ENCODE results near the gene FBXO30. TPM values are rescaled to one million over a fixed set of nuclear protein-coding genes. Genes with fewer than 3 reads are reported as not detected.
A peak's percentile ranks its signal among the peaks of the same experiment; 100 is the strongest.

The FBXO30 gene
- polyA plus RNA-seq, 1 experiment, result 3.5 TPM

DNA sequence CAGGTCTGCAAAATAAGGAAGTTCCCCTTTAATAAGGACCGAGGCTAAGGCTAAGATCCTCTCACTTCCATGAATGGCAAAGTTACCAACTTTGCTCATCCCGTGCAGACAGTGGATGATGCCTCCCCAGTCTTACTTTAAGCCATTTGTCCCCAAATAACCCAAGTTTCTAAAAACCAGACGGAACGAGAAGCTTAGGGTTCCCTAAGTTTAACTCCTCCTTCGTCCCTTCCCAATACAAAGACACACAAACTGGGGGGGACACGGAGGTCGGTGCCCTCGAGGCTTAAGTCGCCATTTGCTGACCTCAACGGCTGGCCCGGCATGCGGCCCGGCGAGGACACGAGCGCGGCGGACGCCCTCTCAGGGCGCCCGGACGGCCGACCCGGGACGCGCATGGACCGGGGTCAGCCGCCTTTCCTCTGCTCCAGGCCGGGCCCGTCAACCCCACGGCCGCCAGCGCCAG is 527 bp downstream of the FBXO30 start:
- TF ChIP-seq, protein P1, sequence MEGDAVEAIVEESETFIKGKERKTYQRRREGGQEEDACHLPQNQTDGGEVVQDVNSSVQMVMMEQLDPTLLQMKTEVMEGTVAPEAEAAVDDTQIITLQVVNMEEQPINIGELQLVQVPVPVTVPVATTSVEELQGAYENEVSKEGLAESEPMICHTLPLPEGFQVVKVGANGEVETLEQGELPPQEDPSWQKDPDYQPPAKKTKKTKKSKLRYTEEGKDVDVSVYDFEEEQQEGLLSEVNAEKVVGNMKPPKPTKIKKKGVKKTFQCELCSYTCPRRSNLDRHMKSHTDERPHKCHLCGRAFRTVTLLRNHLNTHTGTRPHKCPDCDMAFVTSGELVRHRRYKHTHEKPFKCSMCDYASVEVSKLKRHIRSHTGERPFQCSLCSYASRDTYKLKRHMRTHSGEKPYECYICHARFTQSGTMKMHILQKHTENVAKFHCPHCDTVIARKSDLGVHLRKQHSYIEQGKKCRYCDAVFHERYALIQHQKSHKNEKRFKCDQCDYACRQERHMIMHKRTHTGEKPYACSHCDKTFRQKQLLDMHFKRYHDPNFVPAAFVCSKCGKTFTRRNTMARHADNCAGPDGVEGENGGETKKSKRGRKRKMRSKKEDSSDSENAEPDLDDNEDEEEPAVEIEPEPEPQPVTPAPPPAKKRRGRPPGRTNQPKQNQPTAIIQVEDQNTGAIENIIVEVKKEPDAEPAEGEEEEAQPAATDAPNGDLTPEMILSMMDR (IDR thresholded peaks at IDR 0.05; ENCODE audit: insufficient read depth, low read depth, low read length), result no peak
- POLR2A ChIA-PET, result no interaction called here
- CTCF ChIA-PET, result no interaction called here

DNA sequence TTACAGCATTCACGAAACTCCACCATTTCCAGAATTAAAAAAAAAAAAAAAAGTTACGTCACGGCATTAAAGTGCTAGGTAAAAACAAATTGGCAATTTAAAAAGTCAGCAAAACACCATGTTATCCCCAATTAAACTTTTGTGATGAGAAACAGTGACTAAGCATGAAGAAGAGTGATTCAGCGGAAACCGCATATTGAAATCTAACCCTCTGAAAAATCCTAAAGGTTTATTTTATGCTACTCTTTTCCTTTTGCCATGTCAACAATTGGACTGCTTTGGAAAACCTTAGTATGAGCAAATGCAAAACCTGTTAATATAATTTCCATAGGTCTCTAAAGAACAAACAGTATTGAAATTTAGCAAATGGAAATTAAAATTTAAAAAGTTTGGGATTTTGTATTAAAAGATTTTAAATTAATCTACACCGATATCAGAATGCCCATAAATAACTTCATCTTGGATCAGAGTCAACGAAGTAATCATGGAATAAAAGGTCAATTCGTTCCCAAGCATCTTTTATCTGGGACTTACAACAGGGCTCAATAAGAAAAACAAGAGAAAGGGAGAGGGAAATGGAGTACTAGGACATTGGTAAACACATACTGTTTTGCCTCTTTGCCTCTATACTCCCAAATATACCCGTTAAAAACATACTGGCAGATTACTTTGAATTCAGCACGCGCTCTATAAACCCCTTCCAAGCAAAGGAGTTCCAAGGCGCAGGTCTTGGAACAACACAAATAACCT is 1.1 kb downstream of the FBXO30 start:
- Histone ChIP-seq H3K27me3 (ENCODE audit: control insufficient read depth, insufficient read depth, low read length) (no peaks in the 10 kb centered on the region), H3K4me3 (ENCODE audit: low read depth, low read length) (peak overlapping the region; percentile 57), H3K36me3 (ENCODE audit: control insufficient read depth, insufficient read depth, low read length) (no peaks in the 10 kb centered on the region)
- TF ChIP-seq, protein P1 (IDR thresholded peaks at IDR 0.05; ENCODE audit: insufficient read depth, low read depth, low read length), result no peak
- CTCF ChIA-PET, result no interaction called here
- POLR2A ChIA-PET, result interaction anchor here (0.6 kb wide), 1 partner anchor 295 kb away, joined by 8 read pairs; no protein-coding TSS in a partner anchor
- DNase-seq (ENCODE audit: low read depth), result no peak

More for the DNA sequence above, 527 bp downstream of the FBXO30 start:
- DNase-seq (ENCODE audit: low read depth), result no peak
- Histone ChIP-seq H3K27me3 (ENCODE audit: control insufficient read depth, insufficient read depth, low read length) (no peaks in the 10 kb centered on the region), H3K36me3 (ENCODE audit: control insufficient read depth, insufficient read depth, low read length) (no peaks in the 10 kb centered on the region), H3K4me3 (ENCODE audit: low read depth, low read length) (peak overlapping the region; percentile 57)

DNA sequence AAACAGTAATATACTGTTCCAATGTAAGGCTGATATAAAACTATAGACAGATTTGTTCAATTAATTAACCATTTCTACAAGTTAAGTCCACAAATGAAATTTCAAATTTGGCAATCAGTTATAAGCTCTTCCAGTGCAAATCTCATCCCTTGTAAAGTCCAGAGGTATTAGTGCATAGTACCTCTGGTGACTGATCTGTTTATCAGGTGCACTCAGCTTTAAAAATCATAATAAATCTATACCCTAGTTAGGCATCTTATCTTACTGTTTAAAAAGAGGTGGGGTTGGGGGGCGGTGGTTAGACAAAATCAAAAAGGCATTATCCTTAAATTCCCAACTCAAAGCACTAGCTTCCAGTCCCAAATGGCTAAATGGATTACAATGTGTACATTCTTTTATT is 2.9 kb downstream of the FBXO30 start:
- Histone ChIP-seq H3K36me3 (ENCODE audit: control insufficient read depth, insufficient read depth, low read length) (no peaks in the 10 kb centered on the region), H3K27me3 (ENCODE audit: control insufficient read depth, insufficient read depth, low read length) (no peaks in the 10 kb centered on the region), H3K4me3 (ENCODE audit: low read depth, low read length) (no peak overlapping the region)
- CTCF ChIA-PET, result no interaction called here
- DNase-seq (ENCODE audit: low read depth), result no peak
- TF ChIP-seq, protein P1 (IDR thresholded peaks at IDR 0.05; ENCODE audit: insufficient read depth, low read depth, low read length), result no peak
- POLR2A ChIA-PET, result no interaction called here

GRCh38 chr6:145809785-145810184 is 4.8 kb downstream of the FBXO30 start:
- TF ChIP-seq, protein P1 (IDR thresholded peaks at IDR 0.05; ENCODE audit: insufficient read depth, low read depth, low read length), result no peak
- CTCF ChIA-PET, result no interaction called here
- DNase-seq (ENCODE audit: low read depth), result no peak
- POLR2A ChIA-PET, result no interaction called here
- Histone ChIP-seq H3K4me3 (ENCODE audit: low read depth, low read length) (no peak overlapping the region), H3K27me3 (ENCODE audit: control insufficient read depth, insufficient read depth, low read length) (no peaks in the 10 kb centered on the region), H3K36me3 (ENCODE audit: control insufficient read depth, insufficient read depth, low read length) (no peaks in the 10 kb centered on the region; the same call in 1 of the 2 replicates)

DNA sequence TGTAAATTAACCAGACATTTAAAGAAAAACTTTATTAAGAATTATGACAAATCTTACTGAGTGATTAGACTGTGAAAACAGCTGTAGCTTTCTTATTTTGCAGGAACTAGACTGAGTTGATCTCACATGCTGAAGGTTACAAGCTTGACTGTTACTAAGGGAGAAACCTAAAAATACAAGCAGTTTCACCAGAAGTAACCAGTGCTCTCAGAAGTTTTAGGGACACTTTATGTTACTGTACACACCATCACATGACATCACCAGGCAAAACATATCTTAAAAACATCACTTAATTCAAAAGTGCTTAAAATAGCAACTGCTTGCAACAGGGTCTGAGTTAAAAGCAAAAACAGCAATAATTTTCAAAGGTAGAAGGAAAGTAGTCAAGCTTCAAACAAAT is 5.4 kb downstream of the FBXO30 start:
- Histone ChIP-seq H3K36me3 (ENCODE audit: control insufficient read depth, insufficient read depth, low read length) (no peaks in the 10 kb centered on the region; the same call in 1 of the 2 replicates), H3K4me3 (ENCODE audit: low read depth, low read length) (no peak overlapping the region), H3K27me3 (ENCODE audit: control insufficient read depth, insufficient read depth, low read length) (no peaks in the 10 kb centered on the region)
- TF ChIP-seq, protein P1 (IDR thresholded peaks at IDR 0.05; ENCODE audit: insufficient read depth, low read depth, low read length), result no peak
- ChIA-PET POLR2A (no interaction called here), CTCF (no interaction called here)
- DNase-seq (ENCODE audit: low read depth), result no peak

Data from BJ (cell line).